Neural cell (in vitro differentiated cells): ENCODE results near the gene MYO6.

Experiments
- EP300 ChIP-seq: fragments of 450-650 bp; conservative IDR thresholded peaks from 2 replicates; pipeline ENCODE4 v1.6.1; 2014; ENCODE audit warnings: antibody characterized with exemption, mild to moderate bottlenecking, moderate library complexity; ENCODE audit not compliant: poor library complexity, severe bottlenecking
- EZH2 ChIP-seq: fragments of 200-600, 300-800 bp; shearing (Covaris generic), sonication (generic); IDR thresholded peaks from 2 replicates; pipeline ENCODE4 v1.6.1; 2014; ENCODE audit warnings: antibody characterized with exemption, low read length, borderline replicate concordance, mild to moderate bottlenecking; ENCODE audit not compliant: insufficient read depth, poor library complexity, severe bottlenecking
- MXI1 ChIP-seq: fragments of 450-650 bp; conservative IDR thresholded peaks from 2 replicates; pipeline ENCODE4 v1.6.1; 2014; ENCODE audit warnings: antibody characterized with exemption, mild to moderate bottlenecking; ENCODE audit not compliant: poor library complexity, severe bottlenecking
- POLR2AphosphoS5 ChIP-seq: IDR thresholded peaks from 2 replicates; pipeline ENCODE4 v1.6.1; 2012
- TAF1 ChIP-seq: IDR thresholded peaks from 2 replicates; pipeline ENCODE4 v1.6.1; 2012; ENCODE audit warnings: low read depth
- TF ChIP-seq, protein P1 (sequence below): fragments of 450-650 bp; IDR thresholded peaks from 2 replicates; pipeline ENCODE4 v1.5.1; 2014; ENCODE audit warnings: antibody characterized with exemption, mild to moderate bottlenecking, moderate library complexity; ENCODE audit not compliant: poor library complexity, severe bottlenecking
- TF ChIP-seq, protein P2 (sequence below): IDR thresholded peaks from 2 replicates; pipeline ENCODE4 v1.6.1; 2012; ENCODE audit warnings: borderline replicate concordance

DNA sequence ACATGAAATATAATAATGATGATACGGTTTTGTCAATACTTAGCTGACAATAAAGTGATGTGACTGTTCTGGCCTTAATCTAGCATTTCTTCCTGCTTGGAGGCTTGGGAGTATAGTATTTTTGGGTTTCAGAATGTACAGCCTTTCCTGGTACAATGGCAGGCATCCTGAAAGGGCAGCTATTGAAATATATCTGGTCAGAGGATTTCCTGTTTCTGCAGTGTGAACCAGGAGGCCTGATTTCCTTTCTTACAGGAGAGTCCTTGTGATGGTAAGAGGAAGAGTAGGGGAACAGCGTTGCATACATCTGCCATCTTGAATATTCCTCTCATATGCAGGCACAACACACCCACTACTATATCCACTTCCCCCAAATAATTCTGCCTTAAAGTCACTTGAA, 93.7 kb downstream of the MYO6 start:
- TF ChIP-seq, protein P1, sequence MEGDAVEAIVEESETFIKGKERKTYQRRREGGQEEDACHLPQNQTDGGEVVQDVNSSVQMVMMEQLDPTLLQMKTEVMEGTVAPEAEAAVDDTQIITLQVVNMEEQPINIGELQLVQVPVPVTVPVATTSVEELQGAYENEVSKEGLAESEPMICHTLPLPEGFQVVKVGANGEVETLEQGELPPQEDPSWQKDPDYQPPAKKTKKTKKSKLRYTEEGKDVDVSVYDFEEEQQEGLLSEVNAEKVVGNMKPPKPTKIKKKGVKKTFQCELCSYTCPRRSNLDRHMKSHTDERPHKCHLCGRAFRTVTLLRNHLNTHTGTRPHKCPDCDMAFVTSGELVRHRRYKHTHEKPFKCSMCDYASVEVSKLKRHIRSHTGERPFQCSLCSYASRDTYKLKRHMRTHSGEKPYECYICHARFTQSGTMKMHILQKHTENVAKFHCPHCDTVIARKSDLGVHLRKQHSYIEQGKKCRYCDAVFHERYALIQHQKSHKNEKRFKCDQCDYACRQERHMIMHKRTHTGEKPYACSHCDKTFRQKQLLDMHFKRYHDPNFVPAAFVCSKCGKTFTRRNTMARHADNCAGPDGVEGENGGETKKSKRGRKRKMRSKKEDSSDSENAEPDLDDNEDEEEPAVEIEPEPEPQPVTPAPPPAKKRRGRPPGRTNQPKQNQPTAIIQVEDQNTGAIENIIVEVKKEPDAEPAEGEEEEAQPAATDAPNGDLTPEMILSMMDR, result no peak
- TF ChIP-seq EZH2 (no peak), POLR2AphosphoS5 (no peak), TAF1 (no peak), EP300 (no peak), MXI1 (no peak)
- TF ChIP-seq, protein P2, sequence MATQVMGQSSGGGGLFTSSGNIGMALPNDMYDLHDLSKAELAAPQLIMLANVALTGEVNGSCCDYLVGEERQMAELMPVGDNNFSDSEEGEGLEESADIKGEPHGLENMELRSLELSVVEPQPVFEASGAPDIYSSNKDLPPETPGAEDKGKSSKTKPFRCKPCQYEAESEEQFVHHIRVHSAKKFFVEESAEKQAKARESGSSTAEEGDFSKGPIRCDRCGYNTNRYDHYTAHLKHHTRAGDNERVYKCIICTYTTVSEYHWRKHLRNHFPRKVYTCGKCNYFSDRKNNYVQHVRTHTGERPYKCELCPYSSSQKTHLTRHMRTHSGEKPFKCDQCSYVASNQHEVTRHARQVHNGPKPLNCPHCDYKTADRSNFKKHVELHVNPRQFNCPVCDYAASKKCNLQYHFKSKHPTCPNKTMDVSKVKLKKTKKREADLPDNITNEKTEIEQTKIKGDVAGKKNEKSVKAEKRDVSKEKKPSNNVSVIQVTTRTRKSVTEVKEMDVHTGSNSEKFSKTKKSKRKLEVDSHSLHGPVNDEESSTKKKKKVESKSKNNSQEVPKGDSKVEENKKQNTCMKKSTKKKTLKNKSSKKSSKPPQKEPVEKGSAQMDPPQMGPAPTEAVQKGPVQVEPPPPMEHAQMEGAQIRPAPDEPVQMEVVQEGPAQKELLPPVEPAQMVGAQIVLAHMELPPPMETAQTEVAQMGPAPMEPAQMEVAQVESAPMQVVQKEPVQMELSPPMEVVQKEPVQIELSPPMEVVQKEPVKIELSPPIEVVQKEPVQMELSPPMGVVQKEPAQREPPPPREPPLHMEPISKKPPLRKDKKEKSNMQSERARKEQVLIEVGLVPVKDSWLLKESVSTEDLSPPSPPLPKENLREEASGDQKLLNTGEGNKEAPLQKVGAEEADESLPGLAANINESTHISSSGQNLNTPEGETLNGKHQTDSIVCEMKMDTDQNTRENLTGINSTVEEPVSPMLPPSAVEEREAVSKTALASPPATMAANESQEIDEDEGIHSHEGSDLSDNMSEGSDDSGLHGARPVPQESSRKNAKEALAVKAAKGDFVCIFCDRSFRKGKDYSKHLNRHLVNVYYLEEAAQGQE, result no peak
